Measurements from ENCODE around the gene LRP1.

Gene LRP1

GRCh38 chr12:57097554-57097835 lies 30.8 kb upstream of the LRP1 start:
- TF ChIP-seq FOXP2 (optimal IDR thresholded peaks at IDR 0.05; ENCODE audit: control extremely low read depth, extremely low read length, insufficient read depth) = no peak
- H3K27ac ChIP-seq = peak overlapping the region; percentile 46; the same call in 1 of the 2 replicates

GRCh38 chr12:57098546-57098945 lies 29.7 kb upstream of the LRP1 start:
- no peak for DNase-seq (ENCODE audit: low read depth, low spot score)
- TF ChIP-seq EZH2 (IDR thresholded peaks at IDR 0.05) (no peak), FOXP2 (optimal IDR thresholded peaks at IDR 0.05; ENCODE audit: control extremely low read depth, extremely low read length, insufficient read depth) (no peak), POLR2AphosphoS5 (IDR thresholded peaks at IDR 0.05; ENCODE audit: borderline replicate concordance, low read depth, low read length) (no peak)
- Histone ChIP-seq H3K9me3 (ENCODE audit: low read depth, low read length) (no peaks in the 10 kb centered on the region), H3K9ac (ENCODE audit: insufficient read length) (no peak overlapping the region), H3K27ac (no peak overlapping the region), H3K36me3 (ENCODE audit: insufficient read depth, low read length) (peaks cover 17% of the 10 kb centered on the region; the same call in 1 of the 2 replicates), H3K4me3 (no peak overlapping the region)

More at GRCh38 chr12:57097554-57097835, 30.8 kb upstream of the LRP1 start:
- H3K9ac ChIP-seq (ENCODE audit: insufficient read length) = no peak overlapping the region
- H3K4me3 ChIP-seq = no peak overlapping the region
- peaks cover 27% of the 10 kb centered on the region for H3K36me3 ChIP-seq (ENCODE audit: insufficient read depth, low read length)
- no peaks in the 10 kb centered on the region for H3K9me3 ChIP-seq (ENCODE audit: low read depth, low read length)
- no peak for DNase-seq (ENCODE audit: low read depth, low spot score)

- H3K36me3 ChIP-seq (ENCODE audit: insufficient read depth, low read length) = peaks cover 14% of the 10 kb centered on the region; the same call in 1 of the 2 replicates
- H3K9me3 ChIP-seq (ENCODE audit: low read depth, low read length) = no peaks in the 10 kb centered on the region
- TF ChIP-seq EZH2 (IDR thresholded peaks at IDR 0.05) (no peak), FOXP2 (optimal IDR thresholded peaks at IDR 0.05; ENCODE audit: control extremely low read depth, extremely low read length, insufficient read depth) (no peak), POLR2AphosphoS5 (IDR thresholded peaks at IDR 0.05; ENCODE audit: borderline replicate concordance, low read depth, low read length) (no peak)
- no peak overlapping the region for H3K9ac ChIP-seq (ENCODE audit: insufficient read length)
- no peak for DNase-seq (ENCODE audit: low read depth, low spot score)
- no peak overlapping the region for H3K27ac ChIP-seq
- no peak overlapping the region for H3K4me3 ChIP-seq
These were observed 29.1 kb upstream of the LRP1 start for GRCh38 chr12:57099047-57099714.

DNA sequence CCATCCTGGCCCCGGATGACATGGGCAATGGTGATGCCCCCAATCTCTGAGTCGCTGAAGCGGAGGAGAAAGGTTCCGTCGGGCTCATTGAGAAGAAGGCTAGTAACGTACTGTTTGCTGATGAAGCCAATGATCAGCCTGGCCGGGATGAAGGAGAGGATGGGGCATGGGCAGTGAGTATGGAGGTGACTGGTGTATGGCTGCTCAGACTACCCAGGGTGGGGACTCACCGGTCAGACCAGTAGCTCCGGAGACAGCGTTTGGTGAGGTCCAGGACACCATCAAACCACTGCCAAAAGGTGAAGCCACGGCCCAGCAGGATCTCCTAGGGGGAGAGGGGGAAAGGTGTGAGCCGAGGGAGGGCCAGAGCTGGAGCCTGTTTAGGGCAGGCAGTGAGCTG lies 28.5 kb upstream of the LRP1 start:
- H3K9me3 ChIP-seq (ENCODE audit: low read depth, low read length) = no peaks in the 10 kb centered on the region
- DNase-seq (ENCODE audit: low read depth, low spot score) = no peak
- no peak overlapping the region for H3K27ac ChIP-seq
- peaks cover 10% of the 10 kb centered on the region; the same call in 1 of the 2 replicates for H3K36me3 ChIP-seq (ENCODE audit: insufficient read depth, low read length)
- TF ChIP-seq EZH2 (IDR thresholded peaks at IDR 0.05) = no peak
- no peak for TF ChIP-seq FOXP2 (optimal IDR thresholded peaks at IDR 0.05; ENCODE audit: control extremely low read depth, extremely low read length, insufficient read depth)
- TF ChIP-seq POLR2AphosphoS5 (IDR thresholded peaks at IDR 0.05; ENCODE audit: borderline replicate concordance, low read depth, low read length) = no peak
- H3K9ac ChIP-seq (ENCODE audit: insufficient read length) = no peak overlapping the region
- H3K4me3 ChIP-seq = no peak overlapping the region

DNA sequence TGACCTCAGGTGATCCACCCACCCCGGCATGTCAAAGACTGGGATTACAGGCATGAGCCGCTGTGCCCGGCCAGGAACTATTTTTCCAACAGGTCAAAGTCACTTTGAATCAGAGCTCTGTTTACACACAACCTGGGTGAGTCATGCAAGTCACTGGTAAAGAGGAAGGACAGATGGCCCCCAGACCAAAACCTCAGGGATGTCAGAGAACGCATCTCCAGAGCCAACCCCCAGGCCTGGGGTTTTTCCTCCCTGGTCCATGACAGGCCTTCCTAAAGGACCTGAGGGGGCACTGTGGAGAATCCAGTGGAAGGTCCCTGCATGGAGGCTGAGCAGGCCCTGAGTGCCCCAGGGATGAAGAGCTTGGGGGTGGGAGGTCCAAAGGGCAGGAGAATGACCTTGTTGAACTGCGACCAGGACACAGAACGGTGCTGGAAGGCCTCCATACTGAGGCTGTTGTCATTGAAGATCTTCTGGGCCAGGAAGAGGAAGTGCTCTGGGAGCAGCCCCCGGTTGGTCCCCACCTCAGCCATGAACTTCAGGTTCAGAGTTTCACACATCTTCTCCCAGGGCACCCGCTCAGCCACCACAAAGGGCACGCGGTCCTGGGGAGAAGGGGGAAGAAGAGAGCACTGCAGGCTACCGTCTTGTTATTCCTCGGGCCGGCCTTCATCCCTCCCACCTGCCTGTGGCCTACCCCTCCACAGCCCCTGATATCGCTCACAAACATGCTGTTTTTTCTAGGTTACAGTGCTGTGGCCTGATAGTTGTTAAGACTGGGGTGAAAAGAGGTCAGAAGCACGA lies 26.2 kb upstream of the LRP1 start:
- DNase-seq (ENCODE audit: low read depth, low spot score) = no peak
- TF ChIP-seq FOXP2 (optimal IDR thresholded peaks at IDR 0.05; ENCODE audit: control extremely low read depth, extremely low read length, insufficient read depth) = no peak
- no peak for TF ChIP-seq EZH2 (IDR thresholded peaks at IDR 0.05)
- no peak for TF ChIP-seq POLR2AphosphoS5 (IDR thresholded peaks at IDR 0.05; ENCODE audit: borderline replicate concordance, low read depth, low read length)
- H3K27ac ChIP-seq = no peak overlapping the region
- no peak overlapping the region for H3K4me3 ChIP-seq
- no peaks in the 10 kb centered on the region; the same call in 1 of the 2 replicates for H3K36me3 ChIP-seq (ENCODE audit: insufficient read depth, low read length)
- H3K9ac ChIP-seq (ENCODE audit: insufficient read length) = no peak overlapping the region
- H3K9me3 ChIP-seq (ENCODE audit: low read depth, low read length) = no peaks in the 10 kb centered on the region

DNA sequence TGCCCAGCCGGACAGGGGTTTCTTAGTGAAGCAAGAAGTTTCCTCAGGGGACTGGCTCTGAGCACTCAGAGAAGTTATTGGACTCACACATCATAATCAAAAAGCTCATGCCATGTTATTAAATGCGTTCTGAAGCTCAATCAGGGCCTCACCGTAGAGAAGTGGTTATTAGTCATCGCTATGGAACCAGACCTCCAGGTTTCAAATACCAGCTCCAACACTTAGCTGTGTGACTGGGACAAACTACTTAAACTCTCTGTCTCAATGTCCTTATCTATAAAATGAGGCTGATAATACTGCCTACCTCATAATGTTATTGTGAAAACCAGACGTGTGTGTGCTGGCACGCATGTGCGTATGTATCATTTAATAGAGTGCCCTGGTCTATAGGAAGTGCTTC lies 24.4 kb upstream of the LRP1 start:
- Histone ChIP-seq H3K9me3 (ENCODE audit: low read depth, low read length) (no peaks in the 10 kb centered on the region), H3K36me3 (ENCODE audit: insufficient read depth, low read length) (no peaks in the 10 kb centered on the region; the same call in 1 of the 2 replicates), H3K9ac (ENCODE audit: insufficient read length) (no peak overlapping the region), H3K27ac (no peak overlapping the region), H3K4me3 (no peak overlapping the region)
- no peak for DNase-seq (ENCODE audit: low read depth, low spot score)
- no peak for TF ChIP-seq FOXP2 (optimal IDR thresholded peaks at IDR 0.05; ENCODE audit: control extremely low read depth, extremely low read length, insufficient read depth)
- no peak for TF ChIP-seq EZH2 (IDR thresholded peaks at IDR 0.05)
- TF ChIP-seq POLR2AphosphoS5 (IDR thresholded peaks at IDR 0.05; ENCODE audit: borderline replicate concordance, low read depth, low read length) = no peak

- no peak for DNase-seq (ENCODE audit: low read depth, low spot score)
- no peak overlapping the region for H3K27ac ChIP-seq
- H3K9me3 ChIP-seq (ENCODE audit: low read depth, low read length) = no peaks in the 10 kb centered on the region
- TF ChIP-seq EZH2 (IDR thresholded peaks at IDR 0.05) (no peak), POLR2AphosphoS5 (IDR thresholded peaks at IDR 0.05; ENCODE audit: borderline replicate concordance, low read depth, low read length) (no peak), FOXP2 (optimal IDR thresholded peaks at IDR 0.05; ENCODE audit: control extremely low read depth, extremely low read length, insufficient read depth) (no peak)
- no peak overlapping the region for H3K9ac ChIP-seq (ENCODE audit: insufficient read length)
- no peak overlapping the region for H3K4me3 ChIP-seq
- no peaks in the 10 kb centered on the region; the same call in 1 of the 2 replicates for H3K36me3 ChIP-seq (ENCODE audit: insufficient read depth, low read length)
These were observed 23.9 kb upstream of the LRP1 start for GRCh38 chr12:57104292-57104910.

- Histone ChIP-seq H3K9ac (ENCODE audit: insufficient read length) (no peak overlapping the region), H3K4me3 (no peak overlapping the region), H3K36me3 (ENCODE audit: insufficient read depth, low read length) (no peaks in the 10 kb centered on the region; the same call in 1 of the 2 replicates), H3K9me3 (ENCODE audit: low read depth, low read length) (no peaks in the 10 kb centered on the region), H3K27ac (no peak overlapping the region)
- TF ChIP-seq POLR2AphosphoS5 (IDR thresholded peaks at IDR 0.05; ENCODE audit: borderline replicate concordance, low read depth, low read length) (no peak), FOXP2 (optimal IDR thresholded peaks at IDR 0.05; ENCODE audit: control extremely low read depth, extremely low read length, insufficient read depth) (no peak), EZH2 (IDR thresholded peaks at IDR 0.05) (no peak)
- no peak for DNase-seq (ENCODE audit: low read depth, low spot score)
These were observed 23.1 kb upstream of the LRP1 start for GRCh38 chr12:57105011-57105753.

All from SK-N-MC (cell line).